Stimulated activated CD4-positive, alpha-beta T cell treated with anti-CD3 and anti-CD28 coated beads, Interleukin-15, amount 100 ng/mL, for 24 hours (primary cell): ENCODE results near the gene BCAN.

Experiments used
- DNase-seq: peaks from one replicate; pipeline ENCODE4 v3.0.0-alpha.2; 2020

The BCAN gene

DNA sequence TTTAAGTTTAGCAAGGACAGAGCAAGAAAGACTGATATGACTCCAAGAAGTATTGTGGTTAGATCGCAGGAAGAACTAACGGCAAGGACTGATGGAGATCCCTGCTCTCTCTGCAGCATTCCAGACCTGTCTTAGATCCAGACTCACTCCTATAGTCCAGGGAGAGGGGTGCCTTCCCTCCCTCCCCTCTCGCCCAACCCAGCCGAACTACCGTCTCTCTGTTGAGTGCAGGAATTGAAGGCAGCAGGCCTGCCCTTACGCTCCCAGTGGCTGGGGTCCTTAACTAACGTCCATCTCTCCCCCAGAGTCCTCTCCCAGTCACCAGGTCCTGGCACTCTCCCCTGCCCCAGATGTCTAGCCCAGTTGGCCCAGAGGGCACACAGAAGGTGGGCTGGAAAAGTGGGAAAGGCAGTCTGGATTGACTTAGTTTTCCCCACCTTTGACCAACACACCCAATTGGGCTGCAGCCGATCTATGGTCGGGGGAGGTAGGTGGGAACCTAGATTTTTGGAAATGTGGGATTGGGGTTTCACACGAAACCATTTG is 62.3 kb downstream of the BCAN start:
- DNase-seq, result no peak

DNA sequence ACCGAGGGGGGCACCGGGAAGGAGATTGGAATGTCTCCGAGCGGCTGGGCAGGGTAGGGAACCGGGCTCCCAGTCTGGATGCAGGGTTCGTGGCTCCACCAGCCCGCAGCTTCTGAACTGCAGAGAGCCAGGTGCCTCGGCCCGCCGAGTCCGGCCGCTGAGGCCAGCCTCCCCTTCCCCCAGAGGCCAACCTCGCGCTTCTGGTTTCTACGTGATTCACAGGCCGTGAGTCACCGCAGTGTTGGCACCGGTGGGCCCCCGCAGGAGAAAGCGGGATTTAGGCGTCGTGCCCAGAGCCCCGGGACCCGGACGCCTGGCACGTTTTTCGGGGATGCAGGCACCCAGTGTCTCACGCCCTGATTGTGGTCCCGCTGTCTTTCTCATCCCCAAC is 63.0 kb downstream of the BCAN start:
- peak; percentile 70 for DNase-seq

DNA sequence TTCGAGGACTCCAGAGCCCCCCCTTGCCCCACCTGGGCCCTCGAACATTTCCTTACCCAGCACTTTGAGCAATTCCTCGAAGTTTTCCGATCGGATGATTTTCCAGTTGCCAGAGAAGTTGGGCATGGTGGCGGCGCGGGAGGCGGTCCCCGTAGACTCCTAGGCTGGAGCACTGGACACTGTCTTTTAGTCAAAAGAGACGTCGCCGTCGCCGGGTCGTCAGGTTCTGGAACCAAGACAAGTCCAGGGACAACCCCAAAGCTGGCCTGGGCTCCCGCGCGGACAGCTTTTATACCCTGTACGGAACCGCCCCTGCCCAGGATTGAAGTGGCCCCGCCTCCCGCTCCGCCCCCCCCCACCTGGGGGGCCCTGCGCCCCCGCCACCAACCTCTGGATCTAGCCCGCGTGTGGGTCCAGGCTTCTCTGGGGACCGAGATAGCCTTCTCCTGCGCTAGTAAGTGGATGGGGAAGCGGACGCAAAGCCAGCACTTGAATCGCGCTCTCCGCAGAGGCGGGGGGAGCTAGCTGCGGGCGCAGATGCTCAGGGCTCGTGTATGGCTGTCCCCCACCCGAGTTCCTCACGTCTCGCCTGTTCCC is 63.5 kb downstream of the BCAN start, which contains the start of gene CRABP2:
TSS of gene CRABP2 (minus strand) at position 263 of the 597 bp plus-strand sequence. CDS start at position 126, 137 bp downstream.
- peak; percentile 37 for DNase-seq

DNA sequence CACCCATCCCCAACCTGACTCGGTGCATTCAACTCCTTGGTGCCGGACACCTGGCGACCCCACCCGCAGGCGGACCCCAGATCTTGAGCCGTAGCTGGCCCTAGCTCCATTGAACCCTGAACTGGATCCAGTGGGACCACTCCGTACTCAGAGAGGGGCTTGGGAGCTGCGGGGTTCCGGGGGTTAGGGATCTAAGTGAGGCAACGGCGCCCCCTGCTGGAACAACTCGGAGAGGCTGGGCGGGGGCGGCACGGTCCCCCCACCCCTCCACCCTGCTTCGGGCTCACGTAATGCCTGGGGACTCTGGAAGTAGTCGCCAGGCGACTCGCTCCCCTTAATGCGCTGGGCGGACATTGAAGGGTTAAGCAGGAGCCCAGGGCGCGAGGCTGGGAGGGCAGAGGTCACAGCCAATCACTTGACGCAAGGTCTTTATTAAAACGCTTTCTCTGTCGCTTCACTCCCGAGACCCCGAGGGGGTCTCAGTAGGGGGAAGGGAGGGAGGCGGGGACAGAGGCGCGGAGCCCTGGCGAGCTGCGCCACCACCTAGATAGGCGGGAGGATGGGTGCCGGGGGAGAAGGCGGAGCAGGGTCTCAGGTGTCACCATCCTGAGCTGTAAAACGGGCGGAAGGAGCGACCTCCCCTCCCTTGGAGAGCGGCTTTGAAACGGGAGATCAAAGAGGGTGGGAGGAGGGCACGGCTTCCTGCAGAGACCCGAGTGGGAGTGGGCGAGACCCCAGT is 64.2 kb downstream of the BCAN start:
- peak; percentile 80 for DNase-seq

DNA sequence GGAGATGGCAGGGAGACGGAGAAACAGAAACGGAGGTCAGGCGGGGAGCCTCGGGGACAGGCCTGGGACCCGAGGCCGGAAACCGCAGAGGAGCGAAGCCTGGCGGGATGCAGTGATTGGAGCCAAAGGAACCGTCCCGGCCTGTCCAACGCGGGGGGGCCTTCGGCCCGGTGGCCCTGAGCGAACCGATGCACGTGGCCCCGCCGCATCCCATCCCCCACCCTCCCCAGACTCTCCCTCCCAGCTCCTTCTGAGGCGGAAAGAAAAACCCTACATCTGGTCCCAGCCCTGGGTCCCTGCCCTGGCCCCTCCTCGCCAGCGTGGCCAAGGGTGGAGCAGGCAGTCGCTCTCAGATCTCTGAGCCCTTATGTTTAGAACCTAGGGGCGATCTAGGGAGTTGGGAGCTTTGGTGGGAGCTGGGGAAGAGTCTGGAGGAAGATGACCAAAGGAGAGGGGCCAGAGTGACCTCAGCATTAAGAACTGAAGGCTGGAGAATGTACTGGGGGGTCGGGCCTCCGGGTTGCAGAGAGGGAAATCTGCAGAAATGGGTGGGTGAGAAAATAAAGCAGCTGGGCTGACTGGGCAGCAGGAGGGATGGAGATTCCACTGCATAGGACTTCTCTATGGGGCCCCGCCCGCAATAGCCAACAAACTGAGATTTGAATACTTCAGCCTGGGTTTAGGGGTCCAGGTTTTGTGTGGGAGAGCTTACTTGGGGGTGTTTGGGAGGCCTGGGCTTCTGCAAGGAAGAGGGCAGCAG is 64.9 kb downstream of the BCAN start:
- no peak for DNase-seq

DNA sequence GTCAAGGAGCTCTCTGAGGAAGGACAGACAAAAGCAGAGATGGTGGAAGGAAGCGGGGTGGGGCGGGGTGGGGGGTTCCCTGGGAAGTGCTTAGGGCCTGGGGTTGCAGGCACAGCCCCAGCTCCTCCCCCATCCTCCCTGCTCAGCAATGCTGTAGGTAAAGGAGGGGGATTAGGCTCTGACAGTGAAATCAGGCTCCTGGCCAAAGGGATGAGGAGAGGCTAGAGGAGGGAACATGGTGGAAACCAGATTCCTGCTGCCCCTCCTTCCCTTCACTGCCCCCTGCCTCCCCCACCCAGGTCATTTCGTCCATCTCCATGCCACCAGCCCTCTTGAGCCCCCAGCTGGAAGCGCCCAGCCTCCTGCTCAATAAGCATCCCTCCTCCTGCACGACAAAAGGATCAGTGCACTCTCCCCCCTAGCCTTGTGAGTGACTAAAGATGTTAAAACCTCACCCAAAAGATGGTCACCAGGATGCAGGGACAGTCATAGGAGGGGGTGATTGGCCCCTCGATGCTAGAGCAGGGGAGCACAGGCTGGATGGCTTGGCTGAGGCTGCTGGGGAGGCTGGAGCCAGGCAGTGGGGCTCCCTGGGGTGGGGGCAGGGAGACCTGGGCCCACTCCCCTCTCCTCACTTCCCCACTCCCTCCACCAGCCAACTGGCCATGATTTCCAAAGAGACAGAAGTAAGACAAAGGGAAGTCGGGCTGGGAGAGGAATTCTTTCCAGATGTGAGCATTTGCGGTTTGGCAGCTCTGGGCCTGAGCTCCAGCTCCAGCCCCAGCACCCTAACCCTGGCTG is 65.7 kb downstream of the BCAN start:
- no peak for DNase-seq

DNA sequence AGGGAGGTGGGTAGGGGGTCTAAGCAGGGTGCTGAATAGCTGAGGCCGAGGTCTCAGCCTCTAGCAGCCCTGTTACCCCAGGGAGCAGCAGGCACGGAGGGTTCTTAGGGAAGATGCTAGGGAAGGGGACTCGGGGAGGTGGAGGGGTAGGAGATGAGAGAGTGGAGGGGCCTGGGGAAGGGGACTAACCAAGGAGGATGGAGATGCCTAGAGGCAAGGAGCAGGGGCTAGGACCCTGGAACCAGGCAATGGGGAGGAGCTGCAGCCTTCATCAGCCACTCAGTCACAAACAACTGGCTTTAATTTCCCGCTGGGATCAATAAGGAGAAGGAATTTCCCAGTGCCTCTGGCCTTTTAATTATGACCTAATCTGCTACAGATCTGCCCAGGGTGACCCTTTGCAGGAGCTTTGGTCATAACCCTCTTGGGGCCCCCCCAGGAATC is 66.3 kb downstream of the BCAN start:
- no peak for DNase-seq

DNA sequence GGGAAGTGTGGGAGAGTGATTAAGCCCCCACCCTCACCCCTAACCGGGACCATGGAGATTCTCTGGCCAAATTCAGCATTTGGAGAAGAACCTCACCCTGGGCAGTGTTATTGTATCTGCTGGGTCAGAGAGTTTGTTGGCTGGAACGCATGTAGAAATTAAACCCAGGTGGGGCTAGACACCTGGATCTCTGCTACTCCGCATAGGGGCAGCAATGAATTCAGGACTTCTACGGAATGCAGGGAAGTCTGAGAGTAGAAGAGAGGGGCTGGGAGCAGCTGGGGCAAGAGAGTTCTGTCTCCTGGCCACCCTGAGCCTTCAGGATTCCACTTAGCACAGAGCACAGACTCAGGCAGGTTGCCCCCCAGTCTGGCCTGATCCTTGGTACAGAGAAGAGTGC is 67.1 kb downstream of the BCAN start:
- no peak for DNase-seq
